SK-N-SH treated with all-trans-retinoic acid at 6 μM for 48 hours (cell line): ENCODE measurements around the gene FCAMR.

Source experiments
- ATAC-seq: fragments of 200-7000 bp; cut with Tn5 transposase; 3 replicates; pipeline ENCODE4 v1.9.1; 2020; ENCODE audit warnings: mild to moderate bottlenecking, moderate library complexity
- BACH2 ChIP-seq: fragments of 250-450 bp; sonication (Bioruptor Pico); IDR thresholded peaks from 2 replicates; pipeline ENCODE4 v1.9.0; 2021; ENCODE audit warnings: mild to moderate bottlenecking, borderline replicate concordance
- CSDC2 ChIP-seq: fragments of 250-450 bp; sonication (Bioruptor Pico); IDR thresholded peaks from 2 replicates; pipeline ENCODE4 v1.5.0; 2020; ENCODE audit warnings: mild to moderate bottlenecking, moderate library complexity
- ESRRG ChIP-seq: fragments of 250-450 bp; sonication (Bioruptor Pico); IDR thresholded peaks from 2 replicates; pipeline ENCODE4 v1.6.1; 2021; ENCODE audit warnings: mild to moderate bottlenecking
- GLIS3 ChIP-seq: fragments of 250-450 bp; sonication (Bioruptor Pico); IDR thresholded peaks from 2 replicates; pipeline ENCODE4 v1.5.0; 2020; ENCODE audit warnings: mild to moderate bottlenecking, moderate library complexity
- ISL1 ChIP-seq: fragments of 250-450 bp; sonication (Bioruptor Pico); IDR thresholded peaks from 2 replicates; pipeline ENCODE4 v2.1.2; 2022; ENCODE audit warnings: mild to moderate bottlenecking, moderate library complexity
- OSR1 ChIP-seq: fragments of 250-450 bp; sonication (Bioruptor Pico); IDR thresholded peaks from 2 replicates; pipeline ENCODE4 v1.8.0; 2022; ENCODE audit warnings: moderate library complexity, mild to moderate bottlenecking, inconsistent platforms
- RARB ChIP-seq: fragments of 250-450 bp; sonication (Bioruptor Pico); IDR thresholded peaks from 2 replicates; pipeline ENCODE4 v1.8.0; 2021; ENCODE audit warnings: mild to moderate bottlenecking, moderate library complexity
- SNAI2 ChIP-seq: fragments of 250-450 bp; sonication (Bioruptor Pico); IDR thresholded peaks from 2 replicates; pipeline ENCODE4 v1.5.0; 2020; ENCODE audit warnings: mild to moderate bottlenecking, moderate library complexity
- TCF4 ChIP-seq: fragments of 250-450 bp; sonication (Bioruptor Pico); IDR thresholded peaks from 2 replicates; pipeline ENCODE4 v1.8.0; 2021; ENCODE audit warnings: mild to moderate bottlenecking, moderate library complexity, borderline replicate concordance
- TOX ChIP-seq: fragments of 250-450 bp; sonication (Bioruptor Pico); IDR thresholded peaks from 2 replicates; pipeline ENCODE4 v1.8.0; 2021; ENCODE audit warnings: mild to moderate bottlenecking, moderate library complexity, borderline replicate concordance
- ZC3H10 ChIP-seq: fragments of 250-450 bp; sonication (Bioruptor Pico); IDR thresholded peaks from 2 replicates; pipeline ENCODE4 v1.5.1; 2021; ENCODE audit warnings: mild to moderate bottlenecking, moderate library complexity
- ZFP30 ChIP-seq: fragments of 450-650 bp; formaldehyde crosslinking; IDR thresholded peaks from 2 replicates; pipeline ENCODE4 v1.5.0; 2022; ENCODE audit warnings: mild to moderate bottlenecking, moderate library complexity
- ZNF565 ChIP-seq: fragments of 450-650 bp; formaldehyde crosslinking; conservative IDR thresholded peaks from 2 replicates; pipeline ENCODE4 v1.5.0; 2020; ENCODE audit warnings: low read depth, mild to moderate bottlenecking, moderate library complexity
- ZNF8 ChIP-seq: fragments of 450-650 bp; formaldehyde crosslinking; IDR thresholded peaks from 2 replicates; pipeline ENCODE4 v1.5.0; 2020; ENCODE audit warnings: mild to moderate bottlenecking, moderate library complexity
- TF ChIP-seq, protein P1 (sequence below): fragments of 250-450 bp; sonication (Bioruptor Pico); IDR thresholded peaks from 2 replicates; pipeline ENCODE4 v1.5.0; 2020; ENCODE audit warnings: mild to moderate bottlenecking, moderate library complexity
- TF ChIP-seq, protein P2 (sequence below): fragments of 250-450 bp; sonication (Bioruptor Pico); IDR thresholded peaks from 2 replicates; pipeline ENCODE4 v1.8.0; 2021; ENCODE audit warnings: low read depth, mild to moderate bottlenecking, moderate library complexity, borderline replicate concordance
- TF ChIP-seq, protein P3 (sequence below): fragments of 250-450 bp; sonication (Bioruptor Pico); IDR thresholded peaks from 2 replicates; pipeline ENCODE4 v1.5.1; 2020; ENCODE audit warnings: low read depth, mild to moderate bottlenecking, moderate library complexity
- TF ChIP-seq, protein P4 (sequence below): fragments of 250-450 bp; sonication (Bioruptor Pico); IDR thresholded peaks from 2 replicates; pipeline ENCODE4 v1.8.0; 2020; ENCODE audit warnings: mild to moderate bottlenecking, moderate library complexity, borderline replicate concordance
- TF ChIP-seq, protein P5 (sequence below): fragments of 250-450 bp; sonication (Bioruptor Pico); IDR thresholded peaks from 2 replicates; pipeline ENCODE4 v1.5.1; 2021; ENCODE audit warnings: mild to moderate bottlenecking, moderate library complexity

The FCAMR gene

DNA sequence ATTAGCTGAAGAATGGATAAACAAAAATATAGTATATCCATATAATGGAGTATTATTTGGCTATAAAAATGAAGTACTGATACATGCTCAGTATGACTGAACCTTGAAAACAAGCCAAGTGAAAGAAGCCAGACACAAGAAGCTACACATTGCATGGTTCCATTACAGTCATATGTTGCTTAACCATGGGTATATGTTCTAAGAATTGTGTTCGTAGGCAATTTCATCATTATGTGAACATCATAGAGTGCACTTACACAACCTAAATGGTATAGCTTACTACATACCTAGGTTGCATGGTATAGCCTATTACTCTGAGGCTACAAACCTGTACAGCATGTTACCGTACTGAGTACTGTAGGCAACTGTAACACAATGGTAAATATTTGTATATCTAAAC is 28.6 kb upstream of the FCAMR start (continued):
- TF ChIP-seq, protein P1, sequence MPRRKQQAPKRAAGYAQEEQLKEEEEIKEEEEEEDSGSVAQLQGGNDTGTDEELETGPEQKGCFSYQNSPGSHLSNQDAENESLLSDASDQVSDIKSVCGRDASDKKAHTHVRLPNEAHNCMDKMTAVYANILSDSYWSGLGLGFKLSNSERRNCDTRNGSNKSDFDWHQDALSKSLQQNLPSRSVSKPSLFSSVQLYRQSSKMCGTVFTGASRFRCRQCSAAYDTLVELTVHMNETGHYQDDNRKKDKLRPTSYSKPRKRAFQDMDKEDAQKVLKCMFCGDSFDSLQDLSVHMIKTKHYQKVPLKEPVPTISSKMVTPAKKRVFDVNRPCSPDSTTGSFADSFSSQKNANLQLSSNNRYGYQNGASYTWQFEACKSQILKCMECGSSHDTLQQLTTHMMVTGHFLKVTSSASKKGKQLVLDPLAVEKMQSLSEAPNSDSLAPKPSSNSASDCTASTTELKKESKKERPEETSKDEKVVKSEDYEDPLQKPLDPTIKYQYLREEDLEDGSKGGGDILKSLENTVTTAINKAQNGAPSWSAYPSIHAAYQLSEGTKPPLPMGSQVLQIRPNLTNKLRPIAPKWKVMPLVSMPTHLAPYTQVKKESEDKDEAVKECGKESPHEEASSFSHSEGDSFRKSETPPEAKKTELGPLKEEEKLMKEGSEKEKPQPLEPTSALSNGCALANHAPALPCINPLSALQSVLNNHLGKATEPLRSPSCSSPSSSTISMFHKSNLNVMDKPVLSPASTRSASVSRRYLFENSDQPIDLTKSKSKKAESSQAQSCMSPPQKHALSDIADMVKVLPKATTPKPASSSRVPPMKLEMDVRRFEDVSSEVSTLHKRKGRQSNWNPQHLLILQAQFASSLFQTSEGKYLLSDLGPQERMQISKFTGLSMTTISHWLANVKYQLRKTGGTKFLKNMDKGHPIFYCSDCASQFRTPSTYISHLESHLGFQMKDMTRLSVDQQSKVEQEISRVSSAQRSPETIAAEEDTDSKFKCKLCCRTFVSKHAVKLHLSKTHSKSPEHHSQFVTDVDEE, result no peak
- TF ChIP-seq ZNF8 (CRISPR knock-in tag), result no peak

DNA sequence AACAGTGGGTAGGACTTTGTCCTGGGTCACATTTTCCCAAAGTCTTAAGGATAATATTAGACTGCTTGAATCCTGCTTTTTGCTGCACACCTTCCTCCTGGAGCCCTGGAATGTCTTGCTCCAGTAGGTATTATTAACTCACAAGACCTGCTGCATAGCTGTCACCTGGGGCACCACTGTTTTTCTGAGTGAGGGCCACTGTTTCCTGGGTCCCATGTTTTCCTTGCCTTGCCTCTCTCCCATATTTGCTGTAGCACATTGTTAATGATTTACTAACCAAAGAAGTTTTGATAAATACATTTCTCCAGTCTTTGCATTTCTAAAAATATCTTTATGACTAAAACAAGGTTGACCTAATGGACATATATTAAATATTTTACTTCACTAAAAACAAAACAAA is 22.5 kb upstream of the FCAMR start:
- no peak for ATAC-seq
- TF ChIP-seq, protein P2, sequence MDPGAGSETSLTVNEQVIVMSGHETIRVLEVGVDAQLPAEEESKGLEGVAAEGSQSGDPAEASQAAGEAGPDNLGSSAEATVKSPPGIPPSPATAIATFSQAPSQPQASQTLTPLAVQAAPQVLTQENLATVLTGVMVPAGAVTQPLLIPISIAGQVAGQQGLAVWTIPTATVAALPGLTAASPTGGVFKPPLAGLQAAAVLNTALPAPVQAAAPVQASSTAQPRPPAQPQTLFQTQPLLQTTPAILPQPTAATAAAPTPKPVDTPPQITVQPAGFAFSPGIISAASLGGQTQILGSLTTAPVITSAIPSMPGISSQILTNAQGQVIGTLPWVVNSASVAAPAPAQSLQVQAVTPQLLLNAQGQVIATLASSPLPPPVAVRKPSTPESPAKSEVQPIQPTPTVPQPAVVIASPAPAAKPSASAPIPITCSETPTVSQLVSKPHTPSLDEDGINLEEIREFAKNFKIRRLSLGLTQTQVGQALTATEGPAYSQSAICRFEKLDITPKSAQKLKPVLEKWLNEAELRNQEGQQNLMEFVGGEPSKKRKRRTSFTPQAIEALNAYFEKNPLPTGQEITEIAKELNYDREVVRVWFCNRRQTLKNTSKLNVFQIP, result no peak
- TF ChIP-seq, protein P3, sequence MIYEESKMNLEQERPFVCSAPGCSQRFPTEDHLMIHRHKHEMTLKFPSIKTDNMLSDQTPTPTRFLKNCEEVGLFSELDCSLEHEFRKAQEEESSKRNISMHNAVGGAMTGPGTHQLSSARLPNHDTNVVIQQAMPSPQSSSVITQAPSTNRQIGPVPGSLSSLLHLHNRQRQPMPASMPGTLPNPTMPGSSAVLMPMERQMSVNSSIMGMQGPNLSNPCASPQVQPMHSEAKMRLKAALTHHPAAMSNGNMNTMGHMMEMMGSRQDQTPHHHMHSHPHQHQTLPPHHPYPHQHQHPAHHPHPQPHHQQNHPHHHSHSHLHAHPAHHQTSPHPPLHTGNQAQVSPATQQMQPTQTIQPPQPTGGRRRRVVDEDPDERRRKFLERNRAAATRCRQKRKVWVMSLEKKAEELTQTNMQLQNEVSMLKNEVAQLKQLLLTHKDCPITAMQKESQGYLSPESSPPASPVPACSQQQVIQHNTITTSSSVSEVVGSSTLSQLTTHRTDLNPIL, result no peak
- TF ChIP-seq, protein P1, result no peak
- no peak for TF ChIP-seq ZC3H10 (CRISPR knock-in tag)
- no peak for TF ChIP-seq OSR1 (CRISPR knock-in tag)
- TF ChIP-seq GLIS3, result no peak
- TF ChIP-seq SNAI2 (CRISPR knock-in tag), result no peak
- TF ChIP-seq TCF4 (CRISPR knock-in tag), result no peak
- TF ChIP-seq, protein P4, sequence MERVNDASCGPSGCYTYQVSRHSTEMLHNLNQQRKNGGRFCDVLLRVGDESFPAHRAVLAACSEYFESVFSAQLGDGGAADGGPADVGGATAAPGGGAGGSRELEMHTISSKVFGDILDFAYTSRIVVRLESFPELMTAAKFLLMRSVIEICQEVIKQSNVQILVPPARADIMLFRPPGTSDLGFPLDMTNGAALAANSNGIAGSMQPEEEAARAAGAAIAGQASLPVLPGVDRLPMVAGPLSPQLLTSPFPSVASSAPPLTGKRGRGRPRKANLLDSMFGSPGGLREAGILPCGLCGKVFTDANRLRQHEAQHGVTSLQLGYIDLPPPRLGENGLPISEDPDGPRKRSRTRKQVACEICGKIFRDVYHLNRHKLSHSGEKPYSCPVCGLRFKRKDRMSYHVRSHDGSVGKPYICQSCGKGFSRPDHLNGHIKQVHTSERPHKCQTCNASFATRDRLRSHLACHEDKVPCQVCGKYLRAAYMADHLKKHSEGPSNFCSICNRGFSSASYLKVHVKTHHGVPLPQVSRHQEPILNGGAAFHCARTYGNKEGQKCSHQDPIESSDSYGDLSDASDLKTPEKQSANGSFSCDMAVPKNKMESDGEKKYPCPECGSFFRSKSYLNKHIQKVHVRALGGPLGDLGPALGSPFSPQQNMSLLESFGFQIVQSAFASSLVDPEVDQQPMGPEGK (CRISPR knock-in tag), result no peak
- TF ChIP-seq RARB (CRISPR knock-in tag), result no peak
- TF ChIP-seq ESRRG (CRISPR knock-in tag), result no peak
- TF ChIP-seq, protein P5, sequence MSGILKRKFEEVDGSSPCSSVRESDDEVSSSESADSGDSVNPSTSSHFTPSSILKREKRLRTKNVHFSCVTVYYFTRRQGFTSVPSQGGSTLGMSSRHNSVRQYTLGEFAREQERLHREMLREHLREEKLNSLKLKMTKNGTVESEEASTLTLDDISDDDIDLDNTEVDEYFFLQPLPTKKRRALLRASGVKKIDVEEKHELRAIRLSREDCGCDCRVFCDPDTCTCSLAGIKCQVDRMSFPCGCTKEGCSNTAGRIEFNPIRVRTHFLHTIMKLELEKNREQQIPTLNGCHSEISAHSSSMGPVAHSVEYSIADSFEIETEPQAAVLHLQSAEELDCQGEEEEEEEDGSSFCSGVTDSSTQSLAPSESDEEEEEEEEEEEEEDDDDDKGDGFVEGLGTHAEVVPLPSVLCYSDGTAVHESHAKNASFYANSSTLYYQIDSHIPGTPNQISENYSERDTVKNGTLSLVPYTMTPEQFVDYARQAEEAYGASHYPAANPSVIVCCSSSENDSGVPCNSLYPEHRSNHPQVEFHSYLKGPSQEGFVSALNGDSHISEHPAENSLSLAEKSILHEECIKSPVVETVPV, result no peak
- TF ChIP-seq ISL1, result no peak
- no peak for TF ChIP-seq ZNF565
- no peak for TF ChIP-seq ZNF8 (CRISPR knock-in tag)
- TF ChIP-seq BACH2 (CRISPR knock-in tag), result no peak
- no peak for TF ChIP-seq CSDC2 (CRISPR knock-in tag)

DNA sequence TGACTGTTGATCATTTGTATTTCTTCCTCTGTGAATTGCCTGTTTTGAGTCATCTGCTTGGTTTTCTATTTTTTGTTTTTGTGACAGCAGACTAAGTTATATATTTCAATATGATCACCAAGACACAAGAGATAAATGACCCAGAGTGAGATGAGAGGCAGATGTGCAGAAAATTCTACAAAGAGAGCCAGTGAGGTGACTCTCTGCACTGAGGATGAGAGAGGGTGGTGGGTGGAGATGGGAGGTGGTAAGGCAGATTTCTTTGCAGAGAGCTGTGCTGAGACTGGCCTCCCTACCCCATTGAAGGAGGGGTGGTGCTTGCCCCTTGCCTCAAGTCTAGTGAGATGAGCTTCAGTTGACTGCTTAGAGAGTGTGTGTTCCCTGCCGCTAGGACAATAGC is 17.6 kb upstream of the FCAMR start:
- ATAC-seq, result no peak
- TF ChIP-seq ZFP30 (CRISPR knock-in tag) (no peak), TOX (no peak), ISL1 (no peak)
- TF ChIP-seq, protein P2, result no peak
